Testis (tissue), 3 donors: ENCODE results near the gene ZNF319. TPM values are rescaled to one million over a fixed set of nuclear protein-coding genes. Genes with fewer than 3 reads are reported as not detected.

Experiments used
- DNase-seq: peaks from one replicate; pipeline ENCODE4 v3.0.0-alpha.2; 2019
- H3K27ac ChIP-seq, 2 donors: fragments of 200-600 bp; sonication (generic); one replicate each; pipeline ENCODE4 v1.5.1; 2019
- H3K27me3 ChIP-seq: fragments of 200-600 bp; sonication (generic); one replicate; pipeline ENCODE4 v1.5.1; 2019
- H3K36me3 ChIP-seq: fragments of 200-600 bp; sonication (generic); one replicate; pipeline ENCODE4 v1.5.1; 2017; ENCODE audit warnings: low read depth; ENCODE audit errors: missing control alignments
- H3K4me1 ChIP-seq: fragments of 200-600 bp; sonication (generic); one replicate; pipeline ENCODE4 v1.5.1; 2019
- H3K4me3 ChIP-seq, 2 donors: fragments of 200-600 bp; sonication (generic); one replicate each; pipeline ENCODE4 v1.5.1; 2017 to 2019
- H3K9me3 ChIP-seq: fragments of 200-600 bp; sonication (generic); one replicate; pipeline ENCODE4 v1.5.1; 2017
- POLR2A ChIP-seq: fragments of 450-650 bp; IDR thresholded peaks from one replicate; pipeline ENCODE4 v1.6.1; 2017; ENCODE audit warnings: antibody characterized with exemption, mild to moderate bottlenecking, moderate library complexity
- WGBS, 2 donors: methylation state at CpG; one replicate each; pipeline ENCODE4 v1.1.5; 2018; 5-methylcytosine and 5-hydroxymethylcytosine counted together
- intact Hi-C: fragments of 100-400 bp; cut with DNase I; formaldehyde crosslinking; loops from one replicate; pipeline ENCODE4 v1.15.1; 2023; ENCODE audit warnings: low total_unique reads
- polyA plus RNA-seq: library from polyadenylated mRNA; stranded (reverse); fragments of 350-450 nt; fragmentation: Illumina TruSeq; extraction: RNeasy Lipid Tissue Mini Kit (QIAGEN cat#74804); gene quantifications from one replicate; pipeline ENCODE4 v1.2.3, GENCODE V29; 2014; ENCODE audit warnings: low read depth, low replicate concordance; ENCODE audit not compliant: insufficient read depth
- total RNA-seq, 2 donors: library from RNA; depleted of rRNA; stranded (reverse); fragments of >200 nt; gene quantifications; one replicate each; pipeline ENCODE4 v1.2.3, GENCODE V29; 2016
- TF ChIP-seq, protein P1 (sequence below), 3 experiments: fragments of 450-650 bp in 2 of 3; fragments of 200-600 bp in 1 of 3; sonication (generic) in 1 of 3; IDR thresholded peaks; one replicate each; pipeline ENCODE4 v1.5.1; 2016 to 2019; ENCODE audit warnings: antibody characterized with exemption in 3 of 3, mild to moderate bottlenecking in 2 of 3, moderate library complexity in 1 of 3

The ZNF319 gene
- total and polyA plus RNA-seq, 3 donors from 2014 or later = 10.4 to 12.1 (median 11.2) TPM

DNA sequence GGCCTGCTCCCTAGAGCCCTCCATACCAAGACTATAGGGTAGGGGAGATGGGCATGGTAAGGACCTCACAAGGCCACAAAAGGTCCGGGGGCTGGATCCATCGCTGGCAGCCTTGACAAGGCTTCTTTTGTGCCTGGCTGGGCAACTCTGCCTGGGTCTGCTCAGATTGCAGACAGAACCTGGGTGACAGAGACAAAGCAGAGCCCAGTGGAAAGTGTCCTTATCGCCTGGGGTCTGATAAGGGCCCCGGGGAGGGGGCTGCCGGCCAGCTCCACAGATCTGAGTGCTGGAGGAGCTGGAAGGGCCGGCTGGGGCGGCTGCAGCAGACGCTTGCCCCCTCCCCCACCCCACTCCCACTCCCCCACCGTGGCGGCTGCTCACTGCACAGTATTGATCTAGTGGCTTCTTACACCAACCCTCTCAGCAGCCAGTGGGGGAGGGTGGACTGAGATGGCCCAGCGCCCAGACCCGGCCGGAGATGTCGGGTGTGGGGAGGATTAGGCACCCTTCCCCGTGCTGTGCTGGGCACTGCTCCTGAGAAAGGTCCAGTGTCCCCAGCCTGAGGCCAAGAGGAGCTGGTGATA lies 32.3 kb upstream of the ZNF319 start:
- TF ChIP-seq, protein P1, sequence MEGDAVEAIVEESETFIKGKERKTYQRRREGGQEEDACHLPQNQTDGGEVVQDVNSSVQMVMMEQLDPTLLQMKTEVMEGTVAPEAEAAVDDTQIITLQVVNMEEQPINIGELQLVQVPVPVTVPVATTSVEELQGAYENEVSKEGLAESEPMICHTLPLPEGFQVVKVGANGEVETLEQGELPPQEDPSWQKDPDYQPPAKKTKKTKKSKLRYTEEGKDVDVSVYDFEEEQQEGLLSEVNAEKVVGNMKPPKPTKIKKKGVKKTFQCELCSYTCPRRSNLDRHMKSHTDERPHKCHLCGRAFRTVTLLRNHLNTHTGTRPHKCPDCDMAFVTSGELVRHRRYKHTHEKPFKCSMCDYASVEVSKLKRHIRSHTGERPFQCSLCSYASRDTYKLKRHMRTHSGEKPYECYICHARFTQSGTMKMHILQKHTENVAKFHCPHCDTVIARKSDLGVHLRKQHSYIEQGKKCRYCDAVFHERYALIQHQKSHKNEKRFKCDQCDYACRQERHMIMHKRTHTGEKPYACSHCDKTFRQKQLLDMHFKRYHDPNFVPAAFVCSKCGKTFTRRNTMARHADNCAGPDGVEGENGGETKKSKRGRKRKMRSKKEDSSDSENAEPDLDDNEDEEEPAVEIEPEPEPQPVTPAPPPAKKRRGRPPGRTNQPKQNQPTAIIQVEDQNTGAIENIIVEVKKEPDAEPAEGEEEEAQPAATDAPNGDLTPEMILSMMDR (IDR thresholded peaks at IDR 0.05) = no peak
- TF ChIP-seq POLR2A = no peak
- peak; percentile 94 for DNase-seq
- H3K27ac ChIP-seq = no peak overlapping the region

DNA sequence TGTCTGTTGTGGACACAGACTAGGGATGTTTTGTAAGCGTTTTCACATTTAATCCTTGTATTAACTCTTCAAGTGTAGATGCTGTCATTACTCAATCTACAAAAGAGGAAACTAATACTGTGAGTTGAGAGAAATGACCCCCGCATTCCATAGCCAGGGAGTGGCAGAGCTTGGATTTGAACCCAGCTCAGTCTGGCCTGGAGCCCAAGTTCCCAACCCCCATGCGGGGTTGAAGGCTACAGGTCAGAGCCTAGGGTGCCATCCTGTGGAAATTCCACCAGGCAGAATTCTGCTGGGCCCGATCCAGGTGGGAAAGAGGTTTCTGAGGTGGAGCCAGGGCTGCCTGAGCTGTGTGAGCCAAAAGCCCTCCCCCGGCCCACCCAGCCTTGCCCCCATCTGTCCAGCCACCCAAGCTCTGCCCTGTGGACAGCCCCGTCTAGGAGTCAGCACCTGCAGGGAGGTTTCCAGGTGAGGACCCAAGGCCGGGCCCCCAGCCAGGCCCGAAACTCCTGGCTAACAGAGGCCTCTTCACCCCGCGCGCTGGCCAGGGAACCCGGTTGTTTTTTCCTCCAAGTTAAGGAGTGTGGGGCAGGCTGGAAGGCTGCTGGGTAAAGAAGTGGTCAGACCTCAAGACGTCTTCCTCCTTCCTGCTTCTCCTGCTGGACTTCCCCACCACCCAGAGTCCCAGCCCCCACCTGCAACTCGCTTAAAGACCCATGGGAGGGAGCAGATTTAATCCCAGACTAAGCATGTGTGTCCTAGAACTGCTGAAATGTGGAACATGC lies 30.7 kb upstream of the ZNF319 start:
- TF ChIP-seq, protein P1 (IDR thresholded peaks at IDR 0.05) = no peak
- no peak for TF ChIP-seq POLR2A
- Histone ChIP-seq H3K9me3 (no peaks in the 10 kb centered on the region), H3K4me3 (no peak overlapping the region), H3K27ac (peak overlapping the region in 1 of 2 donors; percentile 24), H3K36me3 (no peaks in the 10 kb centered on the region), H3K4me1 (peaks cover 59% of the 10 kb centered on the region), H3K27me3 (no peaks in the 10 kb centered on the region)
- intact Hi-C loops = no loop called here
- DNase-seq = no peak
- WGBS, 2 donors = 52 to 58% methylated on average over 11 to 13 of the region's 14 CpGs

More for the DNA sequence above, 32.3 kb upstream of the ZNF319 start:
- WGBS, 2 donors = 36 to 40% methylated on average over 3 to 12 of the region's 15 CpGs
- H3K36me3 ChIP-seq = no peaks in the 10 kb centered on the region
- no peaks in the 10 kb centered on the region for H3K9me3 ChIP-seq
- H3K27me3 ChIP-seq = no peaks in the 10 kb centered on the region
- H3K4me3 ChIP-seq = no peak overlapping the region
- intact Hi-C loops = no loop called here
- H3K4me1 ChIP-seq = peaks cover 59% of the 10 kb centered on the region

DNA sequence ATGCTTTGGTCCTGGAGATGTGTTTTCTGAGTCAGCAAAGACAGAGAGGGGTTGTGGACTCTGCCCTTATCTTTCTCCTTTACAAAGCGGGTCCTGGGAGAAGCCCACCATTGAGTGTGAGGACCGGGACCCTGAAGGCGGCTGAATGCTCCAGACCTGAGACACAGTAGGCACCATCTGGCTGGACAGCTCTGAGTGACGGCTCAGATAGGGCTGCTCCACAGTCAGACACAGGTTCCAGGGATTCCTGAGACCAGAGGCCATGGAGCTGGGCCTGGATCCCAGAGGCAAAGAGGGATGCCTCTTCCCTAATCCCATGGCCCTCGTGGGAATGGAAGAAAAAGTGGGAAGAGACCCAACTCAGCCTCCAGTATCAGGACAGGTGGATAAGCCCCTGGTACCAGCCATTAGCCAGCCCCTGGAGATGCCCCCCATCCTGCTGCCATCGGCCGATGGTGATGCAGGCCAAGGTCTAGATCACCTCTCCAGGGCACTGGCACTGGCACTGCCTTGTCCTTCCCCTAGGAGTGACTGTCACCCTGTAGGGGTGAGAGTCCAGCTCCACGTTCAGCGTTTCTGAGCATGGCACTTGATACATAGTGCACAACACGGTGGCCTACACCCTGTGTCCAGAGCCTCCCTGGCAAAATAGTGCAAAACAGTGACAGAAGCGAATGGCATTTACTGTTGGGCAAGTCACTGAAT lies 29.8 kb upstream of the ZNF319 start:
- Histone ChIP-seq H3K27ac (no peak overlapping the region), H3K36me3 (no peaks in the 10 kb centered on the region), H3K4me3 (no peak overlapping the region), H3K4me1 (peaks cover 53% of the 10 kb centered on the region), H3K9me3 (no peaks in the 10 kb centered on the region), H3K27me3 (no peaks in the 10 kb centered on the region)
- WGBS, 2 donors = 71 to 77% methylated on average over 9 to 11 of the region's 11 CpGs
- DNase-seq = no peak
- no peak for TF ChIP-seq POLR2A
- TF ChIP-seq, protein P1 (IDR thresholded peaks at IDR 0.05) = no peak
- intact Hi-C loops = no loop called here

DNA sequence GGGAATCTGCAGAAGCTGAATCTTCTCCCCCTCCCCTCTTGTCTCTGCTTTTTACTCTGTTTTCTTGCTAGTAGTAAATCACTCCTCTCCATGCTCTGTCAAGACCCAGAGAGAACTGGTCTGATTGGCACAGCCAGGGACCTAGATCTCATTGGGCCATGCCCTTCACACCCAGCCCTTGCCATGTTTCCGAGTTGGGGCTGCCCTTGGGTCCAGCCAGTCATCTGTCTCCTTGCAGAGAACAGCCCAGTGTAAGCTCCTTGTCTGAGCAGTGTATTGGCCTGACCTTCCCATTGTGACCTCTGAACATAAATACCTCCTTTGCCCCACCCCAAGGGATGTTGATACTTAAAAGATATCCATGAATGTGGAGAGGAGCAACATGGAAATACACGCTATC lies 28.9 kb upstream of the ZNF319 start:
- H3K4me1 ChIP-seq = peaks cover 53% of the 10 kb centered on the region
- no peak overlapping the region for H3K27ac ChIP-seq
- H3K9me3 ChIP-seq = no peaks in the 10 kb centered on the region
- H3K27me3 ChIP-seq = no peaks in the 10 kb centered on the region
- 75 to 96% methylated on average over 2 of the region's 2 CpGs for WGBS, 2 donors
- no peaks in the 10 kb centered on the region for H3K36me3 ChIP-seq
- TF ChIP-seq, protein P1 (IDR thresholded peaks at IDR 0.05) = no peak
- no peak for TF ChIP-seq POLR2A
- DNase-seq = no peak
- H3K4me3 ChIP-seq = no peak overlapping the region
- intact Hi-C loops = loop anchor here (5.0 kb wide), 1 partner anchor 93 kb away; no protein-coding TSS in a partner anchor
